Smooth muscle cell of the brain vasculature (primary cell): ENCODE data around the gene HSD17B3.
"Not testable (repeated sequence)": the region's sequence is repeated elsewhere in the genome, so short reads cannot be mapped to it uniquely, and the experiment has no call there.

Experiments
- DNase-seq: peaks from one replicate; pipeline ENCODE4 v3.0.0-alpha.2; 2012; ENCODE audit warnings: low read depth, low spot score

HSD17B3 gene

GRCh38 chr9:96195541-96195940 is 106.4 kb downstream of the HSD17B3 start:
- DNase-seq, result no peak

- DNase-seq, result no peak
These were observed 108.7 kb downstream of the HSD17B3 start for GRCh38 chr9:96193236-96193755.

- no peak for DNase-seq
These were observed 109.3 kb downstream of the HSD17B3 start for GRCh38 chr9:96192710-96193109.

GRCh38 chr9:96189995-96190394 is 112.0 kb downstream of the HSD17B3 start:
- DNase-seq, result no peak

- DNase-seq, result not testable (repeated sequence)
These were observed 112.4 kb downstream of the HSD17B3 start for GRCh38 chr9:96189581-96189980.

- no peak for DNase-seq
These were observed 113.4 kb downstream of the HSD17B3 start for GRCh38 chr9:96188571-96188970.

GRCh38 chr9:96187151-96187555 is 114.8 kb downstream of the HSD17B3 start:
- no peak for DNase-seq

- DNase-seq, result no peak
These were observed 115.4 kb downstream of the HSD17B3 start for GRCh38 chr9:96186591-96187011.

- DNase-seq, result no peak
These were observed 116.3 kb downstream of the HSD17B3 start for GRCh38 chr9:96185518-96186156.
